Renal cortical epithelial cell (primary cell): ENCODE results near the gene SLCO2B1. TPM values are rescaled to one million over a fixed set of nuclear protein-coding genes. Genes with fewer than 3 reads are reported as not detected.

Experiments
- DNase-seq: peaks from one replicate; pipeline ENCODE4 v3.0.0-alpha.2; 2011; ENCODE audit warnings: low read depth
- total RNA-seq: library from RNA; depleted of rRNA; stranded (reverse); fragments of >200 nt; gene quantifications from 2 replicates; pipeline ENCODE4 v1.2.3, GENCODE V29; 2014

Gene SLCO2B1
- total RNA-seq, 1 donor from 2014 or later: 4.2 TPM

DNA sequence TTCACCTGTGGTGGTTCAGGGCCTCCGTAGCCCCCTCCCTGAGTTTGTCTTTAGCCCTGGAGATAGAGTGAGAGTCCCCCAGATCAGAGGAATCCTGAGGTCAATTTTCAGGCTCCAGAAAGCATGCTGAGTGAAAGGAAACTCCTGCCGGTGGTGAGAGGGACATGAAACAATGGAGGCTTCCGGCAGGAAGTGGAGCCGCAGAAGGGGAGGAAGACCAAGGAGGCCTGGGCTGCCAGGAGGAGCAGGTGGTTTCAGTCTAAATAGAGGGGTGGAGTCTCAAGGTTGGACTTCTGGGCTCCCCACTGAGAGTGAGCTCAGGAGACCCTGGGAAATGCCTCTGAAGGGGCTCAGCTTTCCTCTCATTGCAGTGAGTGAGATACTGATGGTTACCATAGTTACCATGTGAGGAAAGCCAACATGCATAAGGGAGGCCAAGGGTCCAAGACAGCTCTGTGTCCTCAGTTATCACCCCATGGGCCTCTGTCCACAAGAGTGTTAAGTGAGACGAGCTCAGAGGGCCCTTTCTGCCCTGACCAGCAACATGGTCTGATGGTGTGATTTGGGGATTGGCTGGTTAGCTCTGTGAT is 10.7 kb downstream of the SLCO2B1 start:
- no peak for DNase-seq

DNA sequence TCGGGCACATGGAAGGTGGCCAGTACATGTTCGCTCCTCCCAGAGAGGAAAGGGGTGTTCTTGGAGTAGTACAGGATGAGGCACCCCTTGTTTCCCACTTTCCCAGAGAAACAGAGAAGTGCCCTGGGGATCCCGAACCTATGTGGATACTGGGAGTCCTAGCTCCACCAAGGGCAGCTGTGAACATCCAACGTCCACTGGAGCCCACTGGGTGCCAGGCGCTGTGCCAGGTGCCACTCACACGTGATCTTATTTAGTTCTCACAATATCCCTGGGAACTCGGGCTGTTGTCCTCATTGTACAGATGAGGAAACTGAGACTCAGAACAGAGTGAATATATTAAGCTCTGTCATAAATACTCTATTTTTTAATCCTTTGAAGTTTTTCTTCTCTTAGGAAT is 12.0 kb downstream of the SLCO2B1 start:
- no peak for DNase-seq

DNA sequence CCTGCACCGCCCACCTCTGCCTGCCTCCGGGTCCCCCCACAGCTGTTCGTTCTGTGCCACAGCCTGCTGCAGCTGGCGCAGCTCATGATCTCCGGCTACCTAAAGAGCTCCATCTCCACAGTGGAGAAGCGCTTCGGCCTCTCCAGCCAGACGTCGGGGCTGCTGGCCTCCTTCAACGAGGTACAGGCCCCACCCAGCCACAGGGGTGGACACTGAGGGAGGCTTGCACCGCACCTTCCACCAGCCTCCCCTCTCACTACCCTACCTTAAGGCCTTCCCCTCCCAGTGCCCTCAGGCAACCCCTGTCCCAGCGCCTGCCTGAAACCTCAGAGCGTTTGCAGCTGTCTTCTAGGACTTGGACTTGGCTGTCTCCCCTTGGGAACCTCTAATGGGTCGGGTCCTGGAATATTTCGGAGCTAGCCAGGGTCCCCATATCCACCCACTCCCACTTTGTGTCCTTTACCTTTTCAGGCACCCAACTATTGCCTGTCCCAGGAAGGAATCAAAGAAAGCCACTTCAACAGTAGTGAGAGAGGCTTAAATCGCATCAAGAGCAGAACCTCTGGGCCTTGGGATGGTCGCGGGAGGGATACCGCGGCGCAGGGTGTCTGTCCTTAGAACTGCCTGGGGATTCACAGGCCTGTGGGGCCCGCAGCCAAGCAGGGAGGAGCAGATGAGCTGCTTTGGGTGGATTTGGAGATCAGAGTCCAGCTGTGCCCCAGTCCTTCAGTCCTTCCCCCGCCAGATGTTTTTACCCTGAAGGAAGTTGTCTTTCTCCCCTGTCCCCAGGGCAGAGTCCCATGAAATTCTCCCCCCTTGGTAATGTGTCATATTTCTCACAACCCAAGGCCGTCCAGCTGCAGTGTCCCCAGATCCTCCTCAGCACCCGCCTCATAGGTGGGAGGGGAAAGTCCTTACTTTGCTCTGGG is 13.3 kb downstream of the SLCO2B1 start:
- DNase-seq: no peak

DNA sequence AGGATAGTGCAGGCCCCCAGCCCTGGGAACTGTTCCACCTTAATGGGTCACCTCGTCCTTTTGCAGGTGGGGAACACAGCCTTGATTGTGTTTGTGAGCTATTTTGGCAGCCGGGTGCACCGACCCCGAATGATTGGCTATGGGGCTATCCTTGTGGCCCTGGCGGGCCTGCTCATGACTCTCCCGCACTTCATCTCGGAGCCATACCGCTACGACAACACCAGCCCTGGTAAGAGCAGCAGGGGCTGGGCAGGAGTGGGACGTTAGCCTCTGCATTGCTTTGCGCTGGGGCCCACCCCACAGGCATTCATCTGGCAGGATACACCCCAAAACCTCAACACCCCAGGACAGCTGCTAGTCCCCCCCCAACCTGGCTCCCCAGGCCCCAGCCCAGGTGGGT is 14.8 kb downstream of the SLCO2B1 start:
- no peak for DNase-seq

DNA sequence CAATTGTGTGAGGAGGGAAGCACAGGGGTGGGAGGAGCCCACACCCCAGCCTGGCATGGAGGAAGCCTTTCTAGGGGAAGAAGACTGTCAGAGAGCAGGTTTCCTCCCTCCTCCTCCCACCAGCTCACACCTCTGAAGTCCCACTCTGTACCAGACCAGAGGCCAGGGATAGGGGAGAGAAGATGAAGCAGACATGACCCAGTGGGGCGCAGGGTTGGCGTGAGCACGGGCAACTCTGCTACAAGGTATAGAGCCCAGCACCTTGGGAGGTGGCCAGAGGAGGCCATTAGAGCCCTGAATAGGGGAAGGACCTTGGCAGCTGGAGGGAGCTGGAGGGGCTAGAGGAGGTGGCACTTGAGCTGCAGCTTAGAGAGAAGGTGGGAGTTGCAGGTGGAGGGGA is 15.9 kb downstream of the SLCO2B1 start:
- DNase-seq: no peak

DNA sequence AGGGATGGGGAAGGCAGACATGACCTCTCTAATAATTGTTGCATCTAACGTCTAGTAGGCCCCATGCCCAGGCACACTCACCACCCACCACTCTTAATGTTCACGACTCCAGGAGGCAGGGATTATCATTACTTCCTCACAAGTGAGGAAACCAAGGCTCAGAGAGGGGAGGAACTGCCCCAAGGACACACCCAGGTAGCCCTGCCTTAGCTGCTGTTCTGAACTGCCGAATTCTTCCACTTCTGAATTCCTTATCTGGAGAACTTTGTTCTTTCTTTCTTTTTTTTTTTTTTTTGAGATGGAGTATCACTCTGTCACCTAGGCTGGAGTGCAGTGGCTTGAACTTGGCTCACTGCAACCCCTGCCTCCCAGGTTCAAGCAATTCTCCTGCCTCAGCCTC is 16.7 kb downstream of the SLCO2B1 start:
- no peak for DNase-seq

DNA sequence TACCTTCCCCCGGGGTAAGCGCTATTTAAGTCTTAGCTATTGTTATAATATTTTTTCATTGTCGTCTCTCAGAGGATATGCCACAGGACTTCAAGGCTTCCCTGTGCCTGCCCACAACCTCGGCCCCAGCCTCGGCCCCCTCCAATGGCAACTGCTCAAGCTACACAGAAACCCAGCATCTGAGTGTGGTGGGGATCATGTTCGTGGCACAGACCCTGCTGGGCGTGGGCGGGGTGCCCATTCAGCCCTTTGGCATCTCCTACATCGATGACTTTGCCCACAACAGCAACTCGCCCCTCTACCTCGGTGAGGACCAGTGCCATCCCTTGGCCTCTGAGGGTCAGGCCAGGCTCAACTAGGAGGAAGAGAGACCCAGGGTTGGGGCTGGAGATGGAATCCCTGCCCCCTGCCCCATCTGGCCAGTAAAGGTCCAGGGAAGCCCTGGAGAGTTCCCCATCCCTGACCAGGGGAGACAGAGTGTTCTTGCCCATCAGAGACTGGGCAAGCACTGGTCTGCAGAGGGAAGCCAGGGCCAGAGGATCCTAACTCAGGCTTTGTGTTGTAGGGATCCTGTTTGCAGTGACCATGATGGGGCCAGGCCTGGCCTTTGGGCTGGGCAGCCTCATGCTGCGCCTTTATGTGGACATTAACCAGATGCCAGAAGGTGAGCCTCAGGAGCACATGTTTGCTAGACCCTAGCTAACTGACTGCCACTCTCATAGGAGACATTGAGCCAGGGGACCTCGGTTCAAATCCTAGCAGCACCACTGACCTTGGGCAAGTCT is 18.4 kb downstream of the SLCO2B1 start:
- DNase-seq: no peak

DNA sequence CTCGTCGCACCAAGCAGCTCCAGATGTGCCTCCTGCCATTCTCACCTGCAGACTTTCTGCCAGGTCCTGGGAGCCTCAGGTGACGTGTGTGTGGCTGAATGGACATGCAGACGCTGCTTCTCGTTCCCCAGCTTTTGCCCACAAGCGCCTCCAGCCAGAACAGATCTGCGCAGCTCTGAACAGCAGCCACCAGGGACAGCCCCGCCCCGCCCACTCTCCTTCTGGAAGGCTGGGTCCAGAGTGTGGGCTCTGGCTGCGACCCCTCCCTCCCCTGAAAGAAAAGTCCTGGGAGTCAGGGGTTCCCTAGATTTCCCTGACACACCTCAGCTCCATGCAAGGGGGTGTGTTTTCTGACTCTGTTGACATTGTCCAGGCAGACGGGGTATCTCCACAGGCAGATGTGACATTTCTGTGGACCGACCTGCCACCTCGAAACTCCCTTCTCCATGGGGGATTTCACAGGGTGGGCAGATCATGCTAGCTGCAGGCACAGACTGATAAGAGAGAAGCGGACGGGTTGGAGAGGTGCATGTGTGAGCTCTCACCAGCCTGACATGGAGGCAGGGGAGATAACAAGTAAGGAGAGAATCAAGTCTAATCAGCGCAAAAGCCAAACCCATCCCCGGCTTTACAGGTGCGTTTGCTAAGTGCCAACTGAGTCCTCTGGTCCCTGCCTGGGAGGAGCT is 19.8 kb downstream of the SLCO2B1 start:
- DNase-seq: no peak

DNA sequence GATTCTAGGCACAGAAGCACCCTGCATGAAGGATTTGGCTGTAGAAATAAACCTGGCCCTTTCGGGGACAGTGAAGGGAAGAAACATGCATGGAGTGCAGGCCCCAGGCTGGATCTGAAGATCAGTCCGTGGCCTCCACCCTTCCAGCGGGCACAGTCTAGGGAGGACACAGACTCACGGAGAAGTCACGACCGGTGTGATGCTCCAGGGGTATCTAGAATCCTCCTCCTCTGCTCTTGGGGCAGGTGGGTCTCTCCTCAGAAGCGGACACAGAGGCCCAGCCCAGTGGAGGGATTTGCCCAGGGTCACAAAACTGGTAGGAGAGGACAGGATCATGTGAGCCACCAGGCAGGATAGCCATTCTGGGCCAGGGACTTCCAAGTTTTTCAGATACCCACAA is 22.4 kb downstream of the SLCO2B1 start:
- DNase-seq: no peak

DNA sequence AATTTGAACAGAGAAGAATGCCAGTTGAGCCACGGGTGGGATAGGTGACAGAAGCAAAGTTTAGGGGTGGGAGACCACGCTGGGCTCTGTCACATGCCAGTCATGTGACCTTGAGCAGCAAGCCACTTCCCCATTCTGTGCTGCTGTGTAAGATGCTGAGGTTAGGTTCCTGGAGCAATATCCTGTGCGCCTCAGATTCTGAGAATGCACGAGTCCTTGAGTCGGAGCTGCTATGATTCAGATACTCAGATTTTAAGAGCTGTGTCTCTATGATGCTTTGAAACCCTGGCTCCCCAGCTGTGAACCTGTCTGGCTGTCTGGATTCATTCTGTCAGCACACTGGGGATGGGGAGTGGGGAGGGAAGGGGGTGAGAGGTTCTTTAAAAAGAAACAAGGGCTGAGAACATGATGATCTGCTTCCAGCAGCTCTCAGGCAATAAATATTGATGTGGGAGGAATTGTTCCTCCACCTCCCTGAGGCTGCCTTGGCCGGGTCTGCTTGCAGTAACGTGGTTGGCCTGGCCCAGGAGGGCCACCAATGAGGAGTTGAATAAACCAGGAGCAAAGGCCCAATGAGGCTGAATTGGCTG is 24.0 kb downstream of the SLCO2B1 start:
- no peak for DNase-seq

DNA sequence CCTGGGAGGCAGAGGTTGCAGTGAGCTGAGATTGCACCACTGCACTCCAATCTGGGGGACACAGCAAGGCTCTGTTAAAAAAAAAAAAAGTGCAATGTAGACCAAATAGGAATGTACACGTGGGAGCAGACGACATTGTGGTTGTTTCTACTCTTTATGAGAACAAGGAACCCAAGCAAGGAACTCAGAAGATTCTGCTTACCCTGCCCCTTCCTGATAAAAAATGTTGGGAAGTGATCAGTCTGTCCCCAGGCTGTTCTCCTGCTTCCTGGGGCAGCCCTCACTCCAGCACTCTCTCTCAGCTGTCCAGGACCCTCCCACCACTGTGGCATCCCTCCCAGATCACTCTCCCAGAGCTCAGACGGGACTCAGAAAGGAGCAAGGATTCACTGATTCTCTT is 31.8 kb downstream of the SLCO2B1 start:
- no peak for DNase-seq

DNA sequence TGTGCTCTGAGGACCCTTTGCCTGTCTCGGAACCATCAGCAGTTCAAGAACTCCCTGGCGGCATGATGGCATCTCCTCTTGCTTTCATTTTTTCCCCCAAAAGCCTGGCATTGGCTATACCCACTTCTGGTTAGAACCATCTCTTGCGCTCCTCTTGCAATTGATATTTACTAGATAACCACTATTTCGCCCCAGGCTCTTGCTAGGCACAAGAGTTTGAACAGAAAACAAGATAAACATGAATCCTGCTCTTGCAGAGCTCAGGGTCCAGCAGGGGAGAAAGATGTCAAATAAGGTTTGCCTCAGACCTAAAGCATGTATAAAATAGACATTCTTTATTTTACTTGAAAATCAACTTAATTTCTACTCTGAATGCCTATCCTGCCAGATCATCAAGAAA is 33.1 kb downstream of the SLCO2B1 start:
- DNase-seq: no peak

DNA sequence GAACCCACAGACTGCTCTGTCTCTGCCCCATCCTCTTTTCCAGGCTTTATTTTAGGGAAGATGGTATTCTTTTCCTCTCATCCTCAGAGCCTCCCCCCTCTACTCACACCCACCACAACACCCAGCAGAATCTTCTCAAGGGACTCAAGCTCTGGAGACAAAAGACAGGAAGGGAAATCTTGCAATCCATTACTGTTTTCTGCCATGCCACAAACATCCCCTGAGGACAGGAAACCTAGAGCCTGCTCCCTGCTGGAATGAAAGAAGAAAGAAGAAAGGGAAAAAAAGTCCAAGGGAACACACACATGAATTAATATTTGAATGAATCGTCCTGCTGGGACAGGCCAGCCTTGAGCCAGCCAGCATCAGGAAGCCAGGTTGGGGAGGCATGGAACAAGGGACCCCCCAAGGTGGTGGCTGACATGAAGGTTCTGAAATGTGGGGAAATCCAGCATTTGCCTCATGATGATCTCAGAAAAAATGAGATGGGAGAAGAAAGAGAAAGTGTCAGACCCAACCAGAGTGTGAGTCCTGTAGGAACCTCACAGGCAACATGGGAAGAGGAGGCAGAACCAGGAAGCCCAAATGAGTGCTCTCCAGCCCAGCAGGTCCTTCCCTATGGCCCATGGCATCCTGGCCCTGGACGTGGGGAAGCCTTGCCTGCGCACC is 34.0 kb downstream of the SLCO2B1 start:
- DNase-seq: no peak

DNA sequence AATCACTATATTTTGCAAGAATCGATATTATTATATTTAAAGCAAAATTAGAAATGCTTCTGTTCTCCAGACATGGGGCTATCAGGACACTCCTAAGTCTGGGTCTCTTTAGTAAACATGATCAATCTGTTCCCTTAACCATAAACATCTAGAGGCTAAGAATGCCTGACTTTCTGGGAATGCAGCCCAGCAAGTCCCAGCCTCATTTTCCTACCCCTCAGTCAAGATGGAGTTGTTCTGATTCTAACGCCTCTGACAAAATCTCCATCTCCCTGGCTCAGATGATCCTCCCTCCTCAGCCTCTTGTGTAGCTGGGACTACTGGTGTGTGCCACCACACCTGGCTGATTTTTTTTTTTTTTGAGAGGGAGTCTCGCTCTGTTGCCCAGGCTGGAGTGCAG is 35.0 kb downstream of the SLCO2B1 start:
- no peak for DNase-seq

DNA sequence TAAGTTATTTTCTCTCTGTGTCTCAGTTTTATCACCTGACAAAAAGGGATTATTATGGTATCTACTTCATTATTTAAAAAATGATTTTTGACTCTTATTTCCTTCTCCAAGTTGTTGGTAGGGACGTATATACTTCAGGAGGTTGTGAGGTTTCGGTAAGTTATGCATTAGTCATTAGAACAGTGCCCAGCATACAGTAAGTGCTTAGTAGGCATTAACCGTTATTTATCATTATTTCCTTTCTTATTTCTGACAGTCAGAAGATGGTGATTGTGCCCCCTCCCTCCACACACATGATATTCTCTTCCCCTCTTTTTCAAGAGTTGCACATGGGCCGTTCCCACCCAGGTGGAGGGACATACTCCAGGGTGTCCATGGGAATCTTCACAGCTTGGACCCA is 36.1 kb downstream of the SLCO2B1 start:
- DNase-seq: no peak

DNA sequence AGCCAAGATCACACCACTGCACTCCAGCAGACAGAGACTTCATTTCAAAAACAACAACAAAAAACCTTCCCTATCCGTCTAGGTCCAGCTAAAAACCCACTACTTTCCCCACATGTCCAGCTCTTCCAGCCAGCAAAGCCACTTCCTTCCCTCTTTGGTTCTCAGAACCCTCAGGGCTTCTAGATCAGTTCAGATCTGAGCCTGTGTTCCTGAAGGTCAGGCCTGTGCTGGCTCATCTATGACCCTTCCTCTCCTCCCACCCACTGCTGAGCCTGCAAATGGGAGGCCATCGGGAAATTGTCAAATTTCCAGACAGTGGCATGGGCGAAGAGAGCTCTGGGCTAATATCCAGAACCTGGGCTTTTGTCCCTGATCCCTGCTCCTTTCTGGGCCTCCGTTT is 37.8 kb downstream of the SLCO2B1 start:
- DNase-seq: no peak

DNA sequence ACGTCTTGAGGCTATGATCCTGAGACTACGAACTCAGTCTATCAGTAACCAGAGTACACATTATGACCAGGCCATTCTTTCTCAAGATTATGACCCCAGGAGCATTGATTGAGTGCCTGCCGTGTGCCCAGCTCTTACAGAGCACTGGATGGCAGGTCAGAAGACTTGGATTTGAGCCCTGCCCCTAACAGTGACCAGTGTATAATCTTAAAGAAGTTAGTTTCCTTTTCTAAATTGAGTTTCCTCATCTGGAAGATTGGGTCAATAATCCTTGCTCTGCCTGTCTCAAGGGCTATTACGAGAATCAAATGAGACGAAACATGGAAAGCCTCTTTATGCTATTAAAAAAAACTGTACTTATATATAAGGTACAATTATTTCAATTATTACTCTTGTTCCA is 38.2 kb downstream of the SLCO2B1 start:
- DNase-seq: no peak

DNA sequence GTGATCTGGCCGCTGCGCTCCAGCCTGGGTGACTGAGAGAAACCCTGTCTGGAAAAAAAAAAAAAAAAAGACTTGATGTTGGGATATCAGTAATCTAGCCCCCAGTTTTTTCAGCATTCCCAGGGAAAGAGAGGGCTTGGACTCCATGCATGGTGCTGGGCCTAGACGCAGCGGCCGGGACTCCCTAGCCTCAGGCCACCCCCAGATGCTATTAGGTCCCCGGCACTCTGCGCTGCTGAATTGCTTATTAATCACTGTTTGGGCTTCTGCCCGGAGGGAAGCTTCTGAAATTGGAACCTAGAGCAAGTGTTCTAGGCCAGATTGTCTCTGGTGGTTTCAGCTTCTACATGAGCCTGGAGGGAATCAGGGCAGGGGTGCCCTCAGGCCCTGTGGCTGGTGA is 39.0 kb downstream of the SLCO2B1 start:
- DNase-seq: no peak

DNA sequence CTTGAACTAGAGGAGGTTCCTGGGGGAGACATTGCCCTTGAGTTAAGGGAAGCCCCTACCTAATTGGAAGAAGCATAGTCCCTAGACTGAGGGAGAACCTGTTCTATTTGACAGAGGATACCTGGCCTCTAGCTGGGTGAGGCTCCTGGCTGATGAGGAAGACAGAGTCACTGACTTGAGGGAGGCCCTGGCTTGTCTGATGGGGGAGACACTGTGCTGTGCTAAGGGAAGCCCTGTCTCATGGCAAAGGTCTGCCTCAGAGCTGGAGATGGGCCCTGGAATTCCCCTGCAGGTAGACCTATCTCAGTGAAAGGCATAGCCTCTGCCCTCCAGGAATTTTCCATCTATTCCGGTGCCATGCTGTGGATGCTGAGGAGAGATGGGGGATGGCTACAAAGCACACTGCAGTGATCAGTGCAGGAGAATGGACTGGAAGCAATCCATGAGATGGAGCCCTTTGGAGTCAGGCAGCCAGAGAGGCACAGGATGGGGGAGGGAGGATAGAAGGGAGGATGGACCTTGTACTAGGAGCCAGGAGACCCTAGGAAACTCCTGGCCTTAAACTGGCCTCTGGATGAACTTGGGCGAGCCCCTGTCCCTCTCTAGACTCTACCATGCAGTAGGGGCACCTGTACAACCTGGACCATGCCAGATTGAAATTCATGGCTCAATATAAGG is 39.9 kb downstream of the SLCO2B1 start:
- DNase-seq: no peak

DNA sequence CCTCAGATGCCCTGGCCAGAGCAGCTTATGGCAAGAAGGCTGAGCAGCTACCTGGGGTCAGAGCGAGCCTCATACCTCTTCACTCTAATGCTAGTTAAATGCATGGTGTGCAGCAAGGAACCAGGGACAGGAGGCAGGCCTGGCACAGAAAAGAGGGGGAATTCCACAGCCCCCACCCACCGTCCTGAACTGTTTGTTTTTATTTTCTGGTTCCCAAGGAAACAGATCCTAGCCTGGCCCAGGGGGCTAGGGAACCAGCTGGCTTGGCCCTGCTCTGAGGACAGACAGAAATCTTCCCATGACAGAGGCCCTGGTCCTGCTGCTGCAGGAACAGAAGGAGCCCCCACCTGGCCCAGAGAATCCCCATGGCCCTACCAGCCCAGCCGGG is 40.4 kb downstream of the SLCO2B1 start:
- peak; percentile 11 for DNase-seq

DNA sequence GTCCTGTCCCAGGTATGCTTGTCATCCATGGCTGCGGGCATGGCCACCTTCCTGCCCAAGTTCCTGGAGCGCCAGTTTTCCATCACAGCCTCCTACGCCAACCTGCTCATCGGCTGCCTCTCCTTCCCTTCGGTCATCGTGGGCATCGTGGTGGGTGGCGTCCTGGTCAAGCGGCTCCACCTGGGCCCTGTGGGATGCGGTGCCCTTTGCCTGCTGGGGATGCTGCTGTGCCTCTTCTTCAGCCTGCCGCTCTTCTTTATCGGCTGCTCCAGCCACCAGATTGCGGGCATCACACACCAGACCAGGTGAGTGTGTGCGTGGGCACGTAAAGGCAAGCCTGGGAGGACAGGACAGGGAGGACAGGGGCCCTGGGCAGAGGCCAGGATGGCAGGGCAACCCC is 42.4 kb downstream of the SLCO2B1 start:
- no peak for DNase-seq
